ENCODE results near the gene ASTN2.

GRCh38 chr9:116901260-116901659, 513.6 kb downstream of the ASTN2 start:
- TF ChIP-seq POLR2A (IDR thresholded peaks at IDR 0.05; ENCODE audit: low read length) (no peak), GATA1 (IDR thresholded peaks at IDR 0.05; ENCODE audit: low read depth, low read length) (no peak)

Data from erythroblast (primary cell).